AG04450 (cell line): ENCODE results near the gene POLQ. TPM values are rescaled to one million over a fixed set of nuclear protein-coding genes. Genes with fewer than 3 reads are reported as not detected.

Experiments used
- CTCF ChIA-PET: fragments of 300-600, 350-600 bp; formaldehyde crosslinking; extraction: SDS; loops from one replicate; lab custom pipeline; 2022; ENCODE audit warnings: antibody characterized with exemption, inconsistent platforms; lab: Charles Lee
- POLR2A ChIA-PET: fragments of 350-600 bp; formaldehyde crosslinking; extraction: SDS; loops from one replicate; lab custom pipeline; 2021; ENCODE audit warnings: antibody characterized with exemption, inconsistent platforms; lab: Yijun Ruan, JAX
- DNase-seq: peaks from one replicate; pipeline ENCODE4 v3.0.0-alpha.2; 2011; ENCODE audit warnings: low read depth, low spot score
- H3K27ac ChIP-seq: one replicate; pipeline ENCODE4 v1.5.1; 2012; ENCODE audit warnings: low read depth, low read length, control low read depth
- H3K27me3 ChIP-seq: one replicate; pipeline ENCODE4 v1.6.0; 2012; ENCODE audit warnings: low read length; ENCODE audit not compliant: control insufficient read depth, insufficient read depth
- H3K4me3 ChIP-seq: 2 replicates; pipeline ENCODE4 v1.5.1; 2011; ENCODE audit warnings: mild to moderate bottlenecking, low read depth, low read length, control low read depth
- H3K9me3 ChIP-seq: 2 replicates; pipeline ENCODE4 v1.5.1; 2012; ENCODE audit warnings: low read length; ENCODE audit not compliant: control insufficient read depth, insufficient read depth
- CTCF ChIP-seq: IDR thresholded peaks from 2 replicates; pipeline ENCODE4 v1.5.1; 2011; ENCODE audit warnings: low read depth, low read length, control low read depth, inconsistent platforms
- polyA plus RNA-seq: library from polyadenylated mRNA; depleted of rRNA; stranded (reverse); fragments of >200 nt; gene quantifications from 2 replicates; pipeline ENCODE4 v1.2.3, GENCODE V29; 2011

Gene POLQ
- polyA plus RNA-seq, 1 experiment, result 1.4 TPM

GRCh38 chr3:121515313-121515712 is 30.5 kb downstream of the POLQ start:
- DNase-seq, result no peak
- ChIA-PET POLR2A (no interaction called here), CTCF (no interaction called here)
- Histone ChIP-seq H3K4me3 (no peak overlapping the region), H3K27me3 (no peaks in the 10 kb centered on the region), H3K9me3 (no peaks in the 10 kb centered on the region), H3K27ac (no peak overlapping the region)
- no peak for TF ChIP-seq CTCF

- Histone ChIP-seq H3K4me3 (no peak overlapping the region), H3K9me3 (no peaks in the 10 kb centered on the region), H3K27me3 (no peaks in the 10 kb centered on the region), H3K27ac (no peak overlapping the region)
- TF ChIP-seq CTCF, result no peak
- CTCF ChIA-PET, result no interaction called here
- DNase-seq, result no peak
- POLR2A ChIA-PET, result no interaction called here
These were observed 31.3 kb downstream of the POLQ start for GRCh38 chr3:121514496-121514895.

GRCh38 chr3:121508389-121508788 is 37.4 kb downstream of the POLQ start:
- Histone ChIP-seq H3K27ac (no peak overlapping the region), H3K27me3 (no peaks in the 10 kb centered on the region), H3K4me3 (no peak overlapping the region), H3K9me3 (no peaks in the 10 kb centered on the region)
- DNase-seq, result no peak
- ChIA-PET POLR2A (no interaction called here), CTCF (no interaction called here)
- TF ChIP-seq CTCF, result no peak

GRCh38 chr3:121505256-121505655 is 40.5 kb downstream of the POLQ start:
- ChIA-PET CTCF (no interaction called here), POLR2A (no interaction called here)

GRCh38 chr3:121504618-121505017 is 41.2 kb downstream of the POLQ start:
- POLR2A ChIA-PET, result no interaction called here
- no peak for DNase-seq
- H3K27me3 ChIP-seq, result no peaks in the 10 kb centered on the region
- no peak overlapping the region for H3K27ac ChIP-seq
- no peak overlapping the region for H3K4me3 ChIP-seq
- CTCF ChIA-PET, result no interaction called here
- TF ChIP-seq CTCF, result no peak
- no peaks in the 10 kb centered on the region for H3K9me3 ChIP-seq

More at GRCh38 chr3:121505256-121505655, 40.5 kb downstream of the POLQ start:
- H3K9me3 ChIP-seq, result no peaks in the 10 kb centered on the region
- H3K27me3 ChIP-seq, result no peaks in the 10 kb centered on the region
- no peak overlapping the region for H3K27ac ChIP-seq
- no peak for DNase-seq
- H3K4me3 ChIP-seq, result no peak overlapping the region
- TF ChIP-seq CTCF, result no peak
